HG02852 (cell line): ENCODE measurements around the gene SNX7.
A peak's percentile ranks its signal among the peaks of the same experiment; 100 is the strongest.

Experiments used
- ATAC-seq: cut with Tn5 transposase; IDR thresholded peaks from one replicate; pipeline ENCODE4 v1.9.1; 2021; ENCODE audit warnings: mild to moderate bottlenecking, moderate library complexity; ENCODE audit not compliant: unreplicated experiment

The SNX7 gene

GRCh38 chr1:98763488-98764150 is 102.1 kb downstream of the SNX7 start:
- ATAC-seq = no peak

GRCh38 chr1:98764485-98764884 is 103.0 kb downstream of the SNX7 start:
- no peak for ATAC-seq

GRCh38 chr1:98766255-98766654 is 104.7 kb downstream of the SNX7 start:
- peak; percentile 95 for ATAC-seq

- ATAC-seq = no peak
Measured at GRCh38 chr1:98769162-98769561, 107.6 kb downstream of the SNX7 start.

- ATAC-seq = no peak
Measured at GRCh38 chr1:98781906-98782305, 120.4 kb downstream of the SNX7 start.

- ATAC-seq = no peak
Measured at GRCh38 chr1:98783821-98784220, 122.3 kb downstream of the SNX7 start.

GRCh38 chr1:98791498-98791897 is 130.0 kb downstream of the SNX7 start:
- no peak for ATAC-seq

GRCh38 chr1:98792123-98792522 is 130.6 kb downstream of the SNX7 start:
- no peak for ATAC-seq

- ATAC-seq = no peak
Measured at GRCh38 chr1:98793136-98793535, 131.6 kb downstream of the SNX7 start.

- peak; percentile 99 for ATAC-seq
Measured at GRCh38 chr1:98794196-98794886, 132.8 kb downstream of the SNX7 start.

- ATAC-seq = no peak
Measured at GRCh38 chr1:98796049-98796448, 134.5 kb downstream of the SNX7 start.

GRCh38 chr1:98797506-98797905 is 136.0 kb downstream of the SNX7 start:
- no peak for ATAC-seq
